KMS-11 (cell line): Measurements from ENCODE around the gene SHROOM3.

Experiments used
- H2AFZ ChIP-seq: fragments of 200-600 bp; sonication (generic); 2 replicates; pipeline ENCODE4 v1.6.1; 2016; ENCODE audit warnings: antibody characterized with exemption, mixed run types, low read depth
- H3K27ac ChIP-seq: fragments of 200-600 bp; sonication (generic); 2 replicates; pipeline ENCODE4 v1.6.1; 2016; ENCODE audit warnings: mild to moderate bottlenecking, mixed run types
- H3K27me3 ChIP-seq: fragments of 200-600 bp; sonication (generic); 2 replicates; pipeline ENCODE4 v1.6.1; 2017; ENCODE audit warnings: mild to moderate bottlenecking, low read depth, mixed run types, moderate library complexity; ENCODE audit not compliant: insufficient read depth
- H3K36me3 ChIP-seq: fragments of 200-600 bp; sonication (generic); 2 replicates; pipeline ENCODE4 v1.6.1; 2017; ENCODE audit warnings: mild to moderate bottlenecking, mixed run types; ENCODE audit not compliant: insufficient read depth
- H3K4me1 ChIP-seq: fragments of 200-600 bp; sonication (generic); 2 replicates; pipeline ENCODE4 v1.6.1; 2016; ENCODE audit warnings: mild to moderate bottlenecking, low read depth, mixed run types; ENCODE audit not compliant: poor library complexity, severe bottlenecking
- H3K4me2 ChIP-seq: fragments of 200-600 bp; sonication (generic); 2 replicates; pipeline ENCODE4 v1.7.0; 2016; ENCODE audit warnings: mild to moderate bottlenecking, mixed run types
- H3K4me3 ChIP-seq: fragments of 200-600 bp; sonication (generic); IDR thresholded peaks from 2 replicates; pipeline ENCODE4 v1.6.1; 2017; ENCODE audit warnings: low read depth, low read length, mixed read lengths; ENCODE audit not compliant: insufficient read depth
- H3K79me2 ChIP-seq: fragments of 200-600 bp; sonication (generic); 2 replicates; pipeline ENCODE4 v1.6.1; 2016; ENCODE audit warnings: low read depth, mixed run types; ENCODE audit not compliant: insufficient read depth
- H3K9ac ChIP-seq: fragments of 200-600 bp; sonication (generic); 2 replicates; pipeline ENCODE4 v1.6.1; 2016; ENCODE audit warnings: mild to moderate bottlenecking, mixed run types
- H4K20me1 ChIP-seq: fragments of 200-600 bp; sonication (generic); 2 replicates; pipeline ENCODE4 v1.6.1; 2016; ENCODE audit warnings: mild to moderate bottlenecking, mixed run types; ENCODE audit not compliant: insufficient read depth
- TF ChIP-seq, protein P1 (sequence below): fragments of 200-600 bp; sonication (generic); conservative IDR thresholded peaks from 2 replicates; pipeline ENCODE4 v1.6.1; 2017; ENCODE audit warnings: low read depth, mild to moderate bottlenecking, antibody characterized with exemption, low read length, moderate library complexity, mixed read lengths

Gene SHROOM3

GRCh38 chr4:76708971-76709771 is 274.1 kb downstream of the SHROOM3 start:
- Histone ChIP-seq H3K27me3 (no peaks in the 10 kb centered on the region), H3K4me3 (no peak overlapping the region), H3K4me2 (no peak overlapping the region), H3K79me2 (no peaks in the 10 kb centered on the region), H4K20me1 (no peaks in the 10 kb centered on the region), H3K27ac (no peak overlapping the region), H2AFZ (no peak overlapping the region), H3K4me1 (no peaks in the 10 kb centered on the region), H3K36me3 (no peaks in the 10 kb centered on the region), H3K9ac (no peak overlapping the region)
- TF ChIP-seq, protein P1, sequence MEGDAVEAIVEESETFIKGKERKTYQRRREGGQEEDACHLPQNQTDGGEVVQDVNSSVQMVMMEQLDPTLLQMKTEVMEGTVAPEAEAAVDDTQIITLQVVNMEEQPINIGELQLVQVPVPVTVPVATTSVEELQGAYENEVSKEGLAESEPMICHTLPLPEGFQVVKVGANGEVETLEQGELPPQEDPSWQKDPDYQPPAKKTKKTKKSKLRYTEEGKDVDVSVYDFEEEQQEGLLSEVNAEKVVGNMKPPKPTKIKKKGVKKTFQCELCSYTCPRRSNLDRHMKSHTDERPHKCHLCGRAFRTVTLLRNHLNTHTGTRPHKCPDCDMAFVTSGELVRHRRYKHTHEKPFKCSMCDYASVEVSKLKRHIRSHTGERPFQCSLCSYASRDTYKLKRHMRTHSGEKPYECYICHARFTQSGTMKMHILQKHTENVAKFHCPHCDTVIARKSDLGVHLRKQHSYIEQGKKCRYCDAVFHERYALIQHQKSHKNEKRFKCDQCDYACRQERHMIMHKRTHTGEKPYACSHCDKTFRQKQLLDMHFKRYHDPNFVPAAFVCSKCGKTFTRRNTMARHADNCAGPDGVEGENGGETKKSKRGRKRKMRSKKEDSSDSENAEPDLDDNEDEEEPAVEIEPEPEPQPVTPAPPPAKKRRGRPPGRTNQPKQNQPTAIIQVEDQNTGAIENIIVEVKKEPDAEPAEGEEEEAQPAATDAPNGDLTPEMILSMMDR = no peak

GRCh38 chr4:76709772-76710090 is 274.7 kb downstream of the SHROOM3 start:
- Histone ChIP-seq H3K27ac (no peak overlapping the region), H3K4me2 (no peak overlapping the region), H3K36me3 (no peaks in the 10 kb centered on the region), H3K4me3 (no peak overlapping the region), H3K4me1 (no peaks in the 10 kb centered on the region), H3K27me3 (no peaks in the 10 kb centered on the region), H3K9ac (no peak overlapping the region), H2AFZ (no peak overlapping the region), H4K20me1 (no peaks in the 10 kb centered on the region), H3K79me2 (no peaks in the 10 kb centered on the region)
- TF ChIP-seq, protein P1 = no peak

DNA sequence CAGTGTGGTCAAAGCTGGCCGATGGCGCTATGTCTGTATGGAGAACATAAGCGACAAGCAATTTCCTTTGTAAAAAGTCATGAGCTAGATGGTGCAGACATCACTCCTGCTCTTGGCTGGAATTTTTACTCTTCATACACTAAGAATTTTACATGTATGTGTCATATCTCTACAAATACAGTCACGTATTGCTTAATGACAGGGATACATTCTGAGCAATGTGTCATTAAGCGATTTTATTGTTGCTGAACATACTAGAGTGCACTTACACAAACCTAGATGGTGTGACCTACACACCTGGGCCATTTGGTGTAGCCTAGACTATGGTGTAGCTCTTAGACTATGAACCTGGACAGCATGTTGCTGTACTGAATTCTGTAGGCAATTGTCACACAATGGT is 277.5 kb downstream of the SHROOM3 start:
- Histone ChIP-seq H3K27me3 (no peaks in the 10 kb centered on the region), H3K4me2 (no peak overlapping the region), H3K9ac (no peak overlapping the region), H3K36me3 (no peaks in the 10 kb centered on the region), H3K4me3 (no peak overlapping the region), H2AFZ (no peak overlapping the region), H3K4me1 (no peaks in the 10 kb centered on the region), H3K79me2 (no peaks in the 10 kb centered on the region), H4K20me1 (no peaks in the 10 kb centered on the region), H3K27ac (no peak overlapping the region)
- TF ChIP-seq, protein P1 = no peak

DNA sequence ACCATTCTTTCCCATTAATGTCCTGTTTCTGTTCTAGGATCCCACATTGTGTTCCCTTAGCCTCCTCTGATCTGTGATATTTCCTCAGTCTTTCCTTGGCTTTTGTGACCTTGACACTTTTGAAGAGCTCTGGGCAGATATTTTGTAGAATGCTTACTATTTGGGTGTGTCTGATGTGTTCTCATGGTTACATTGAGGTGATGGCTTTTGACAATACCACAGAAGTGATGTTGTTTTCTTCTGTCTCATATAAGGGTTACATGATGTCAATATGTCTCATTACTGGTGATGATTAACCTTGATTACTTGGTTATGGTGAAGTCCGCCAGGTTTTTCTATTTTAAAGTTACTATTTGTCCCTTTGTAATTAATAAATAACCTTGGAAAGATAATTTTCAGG is 279.2 kb downstream of the SHROOM3 start:
- Histone ChIP-seq H3K4me3 (no peak overlapping the region), H3K27me3 (no peaks in the 10 kb centered on the region), H3K4me2 (no peak overlapping the region), H3K4me1 (no peaks in the 10 kb centered on the region), H3K27ac (no peak overlapping the region), H4K20me1 (no peaks in the 10 kb centered on the region), H3K36me3 (no peaks in the 10 kb centered on the region), H3K9ac (no peak overlapping the region), H2AFZ (no peak overlapping the region), H3K79me2 (no peaks in the 10 kb centered on the region)
- TF ChIP-seq, protein P1 = no peak
